ENCODE data around the gene KLRF1. TPM values are rescaled to one million over a fixed set of nuclear protein-coding genes. Genes with fewer than 3 reads are reported as not detected.
A peak's percentile ranks its signal among the peaks of the same experiment; 100 is the strongest.

Gene KLRF1
- total RNA-seq, 4 donors from 2014 or later, result not detected

GRCh38 chr12:9794484-9795093 lies 32.7 kb upstream of the KLRF1 start:
- TF ChIP-seq POLR2A (IDR thresholded peaks at IDR 0.05), result no peak
- TF ChIP-seq CTCF (IDR thresholded peaks at IDR 0.05), result no peak
- Histone ChIP-seq H3K27ac (no peak overlapping the region), H3K36me3 (no peaks in the 10 kb centered on the region), H3K9me3 (no peaks in the 10 kb centered on the region), H3K4me3 (no peak overlapping the region), H3K27me3 (no peaks in the 10 kb centered on the region), H3K4me1 (peaks cover 0 to 8% (median 0%) of the 10 kb centered on the region in 4 donors)
- no peak for DNase-seq

- no peak overlapping the region for H3K27ac ChIP-seq
- DNase-seq, result no peak
- TF ChIP-seq POLR2A (IDR thresholded peaks at IDR 0.05), result no peak
- TF ChIP-seq CTCF (IDR thresholded peaks at IDR 0.05), result no peak
- H3K27me3 ChIP-seq, result no peaks in the 10 kb centered on the region
- no peaks in the 10 kb centered on the region for H3K9me3 ChIP-seq
- no peak overlapping the region for H3K4me3 ChIP-seq
- H3K36me3 ChIP-seq, result no peaks in the 10 kb centered on the region
- peaks cover 0 to 8% (median 0%) of the 10 kb centered on the region in 4 donors for H3K4me1 ChIP-seq
Measured at GRCh38 chr12:9795945-9796344, 31.3 kb upstream of the KLRF1 start.

GRCh38 chr12:9796346-9796745 lies 30.9 kb upstream of the KLRF1 start:
- Histone ChIP-seq H3K36me3 (no peaks in the 10 kb centered on the region), H3K4me1 (peaks cover 0 to 8% (median 0%) of the 10 kb centered on the region in 4 donors), H3K27ac (peak overlapping the region in 1 of 4 donors; percentile 8), H3K27me3 (no peaks in the 10 kb centered on the region), H3K9me3 (no peaks in the 10 kb centered on the region), H3K4me3 (no peak overlapping the region)
- no peak for DNase-seq
- no peak for TF ChIP-seq POLR2A (IDR thresholded peaks at IDR 0.05)
- TF ChIP-seq CTCF (IDR thresholded peaks at IDR 0.05), result no peak

DNA sequence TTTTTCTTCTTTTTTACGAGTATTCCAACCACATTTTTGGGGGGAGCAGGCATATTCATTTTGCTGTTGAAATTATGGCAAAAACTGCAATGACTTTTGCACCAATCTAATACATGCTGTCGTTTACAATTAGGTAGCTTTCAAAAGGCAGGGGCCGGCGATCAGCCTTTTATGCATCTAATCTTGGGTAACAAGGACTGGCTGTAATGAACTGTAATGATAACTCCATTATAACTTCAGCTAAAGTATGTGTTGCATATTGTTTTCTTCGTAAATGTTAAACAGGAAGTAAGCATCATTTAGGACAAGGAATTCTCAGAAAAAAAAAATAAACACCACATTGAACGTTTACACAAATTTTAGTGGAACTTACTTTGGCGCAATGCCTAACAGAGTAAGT lies 30.3 kb upstream of the KLRF1 start:
- peaks cover 0 to 8% (median 0%) of the 10 kb centered on the region in 4 donors for H3K4me1 ChIP-seq
- no peaks in the 10 kb centered on the region for H3K36me3 ChIP-seq
- no peaks in the 10 kb centered on the region for H3K9me3 ChIP-seq
- TF ChIP-seq POLR2A (IDR thresholded peaks at IDR 0.05) (no peak), CTCF (IDR thresholded peaks at IDR 0.05) (no peak)
- no peak overlapping the region for H3K4me3 ChIP-seq
- DNase-seq, result no peak
- H3K27me3 ChIP-seq, result no peaks in the 10 kb centered on the region
- H3K27ac ChIP-seq, result peak overlapping the region in 2 of 4 donors; percentile 8

DNA sequence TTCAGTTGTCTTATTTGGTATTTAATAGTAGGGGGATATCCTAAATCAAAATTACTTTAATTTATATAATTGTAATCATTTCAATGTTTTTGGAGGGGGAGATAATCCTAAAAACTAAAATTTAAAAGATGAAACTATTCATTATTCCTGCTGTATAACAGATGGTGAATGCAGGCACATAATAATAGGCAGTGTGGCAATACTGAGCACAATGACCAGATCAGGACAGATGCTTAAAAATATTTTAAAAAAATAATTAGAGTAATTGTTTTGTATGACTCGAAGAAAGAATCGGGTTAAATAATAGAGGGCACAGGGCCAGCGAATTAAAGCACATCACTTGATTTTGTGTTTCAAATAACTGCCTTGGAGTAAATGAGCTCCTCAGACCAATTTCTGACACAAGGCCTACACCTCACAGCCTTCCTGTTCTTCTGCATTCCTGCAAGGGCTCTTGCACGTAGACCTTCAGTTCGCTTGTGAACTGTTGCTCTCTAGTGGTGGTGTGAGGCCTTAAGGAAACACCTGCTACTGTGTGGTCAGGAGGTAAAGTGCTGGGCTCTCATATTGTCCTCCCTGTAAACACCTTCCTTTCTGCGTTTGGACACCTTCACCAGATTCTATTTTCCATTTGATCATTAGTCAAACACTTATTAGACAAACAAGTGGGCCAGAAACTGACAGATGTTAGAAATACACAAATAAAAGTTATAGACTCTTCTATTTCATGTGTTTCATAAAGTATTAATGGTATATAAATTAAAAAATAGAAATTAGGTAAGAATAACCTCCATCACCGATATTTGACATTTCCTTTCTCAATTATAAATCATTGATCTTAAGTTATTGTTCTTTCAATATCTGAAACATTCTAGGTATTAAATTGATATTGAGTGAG lies 29.3 kb upstream of the KLRF1 start:
- Histone ChIP-seq H3K27me3 (no peaks in the 10 kb centered on the region), H3K4me1 (peaks cover 0 to 8% (median 0%) of the 10 kb centered on the region in 4 donors), H3K4me3 (no peak overlapping the region), H3K36me3 (no peaks in the 10 kb centered on the region), H3K27ac (no peak overlapping the region), H3K9me3 (no peaks in the 10 kb centered on the region)
- TF ChIP-seq POLR2A (IDR thresholded peaks at IDR 0.05) (no peak), CTCF (IDR thresholded peaks at IDR 0.05) (peak; percentile 23 to 68 (median 62))
- DNase-seq, result peak in 2 of 3 donors; percentile 63 to 81
